Stimulated activated CD4-positive, alpha-beta T cell treated with anti-CD3 and anti-CD28 coated beads, Interleukin-12 subunit alpha, Interleukin-12 subunit beta, amount 100 ng/mL, for 48 hours (primary cell): ENCODE data around the gene PLK5.

Source experiments
- DNase-seq, 3 donors: peaks; one replicate each; pipeline ENCODE4 v3.0.0-alpha.2; 2020; ENCODE audit warnings: low read depth in 2 of 3, low spot score in 1 of 3

The PLK5 gene

GRCh38 chr19:1554968-1555367 is 31.1 kb downstream of the PLK5 start:
- no peak for DNase-seq

GRCh38 chr19:1555487-1556389 is 31.9 kb downstream of the PLK5 start:
- DNase-seq, result no peak

GRCh38 chr19:1556390-1557070 is 32.7 kb downstream of the PLK5 start:
- DNase-seq, result no peak

GRCh38 chr19:1558552-1558951 is 34.7 kb downstream of the PLK5 start:
- DNase-seq, result no peak

- DNase-seq, result no peak
These were observed 36.5 kb downstream of the PLK5 start for GRCh38 chr19:1560286-1560882.

GRCh38 chr19:1561236-1561842 is 37.5 kb downstream of the PLK5 start:
- no peak for DNase-seq

- DNase-seq, result no peak
These were observed 39.4 kb downstream of the PLK5 start for GRCh38 chr19:1563251-1563650.

GRCh38 chr19:1566392-1567115 is 42.7 kb downstream of the PLK5 start:
- no peak for DNase-seq

GRCh38 chr19:1567116-1567847 is 43.4 kb downstream of the PLK5 start:
- no peak for DNase-seq

GRCh38 chr19:1567848-1568227 is 44.0 kb downstream of the PLK5 start:
- no peak for DNase-seq

GRCh38 chr19:1568320-1569019 is 44.6 kb downstream of the PLK5 start, which contains the start of gene MEX3D:
TSS of gene MEX3D (minus strand) at chr19:1568325. CDS start at chr19:1568058, 267 bp downstream.
- DNase-seq, result peak; percentile 55 to 75 (median 60)

- no peak for DNase-seq
These were observed 46.1 kb downstream of the PLK5 start for GRCh38 chr19:1569997-1570396.

GRCh38 chr19:1570836-1571235 is 47.0 kb downstream of the PLK5 start:
- DNase-seq, result no peak

GRCh38 chr19:1571358-1571757 is 47.5 kb downstream of the PLK5 start:
- DNase-seq, result no peak

GRCh38 chr19:1572795-1573194 is 48.9 kb downstream of the PLK5 start:
- DNase-seq, result no peak

GRCh38 chr19:1574354-1575136 is 50.7 kb downstream of the PLK5 start:
- no peak for DNase-seq

GRCh38 chr19:1575323-1576241 is 51.7 kb downstream of the PLK5 start:
- no peak for DNase-seq
